ENCODE data around the gene CHD9. TPM values are rescaled to one million over a fixed set of nuclear protein-coding genes. Genes with fewer than 3 reads are reported as not detected.
"Not testable (repeated sequence)": the region's sequence is repeated elsewhere in the genome, so short reads cannot be mapped to it uniquely, and the experiment has no call there.

The CHD9 gene
- polyA plus RNA-seq, 1 donor from 2014 or later, result 72.3 TPM

DNA sequence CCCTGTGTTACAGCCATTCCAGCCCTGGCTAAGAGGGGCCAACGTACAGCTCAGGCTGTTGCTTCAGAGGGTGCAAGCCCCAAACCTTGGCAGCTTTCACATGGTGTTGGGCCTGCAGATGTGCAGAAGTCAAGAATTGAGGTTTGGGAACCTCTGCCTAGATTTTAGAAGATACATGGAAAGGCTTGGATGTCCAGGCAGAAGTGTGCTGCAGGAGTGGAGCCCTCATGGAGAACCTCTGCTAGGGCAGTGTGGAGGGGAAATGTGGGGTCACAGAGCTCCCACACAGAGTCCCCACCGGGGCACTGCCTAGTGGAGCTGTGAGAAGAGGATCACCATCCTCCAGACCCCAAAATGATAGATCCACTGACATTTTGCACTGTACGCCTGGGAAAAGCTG is 130.9 kb downstream of the CHD9 start:
- H3K4me3 Mint-ChIP-seq, H3K27me3 Mint-ChIP-seq, H3K4me1 Mint-ChIP-seq, H3K27ac Mint-ChIP-seq: not testable (repeated sequence)
- Mint-ChIP-seq H3K9me3 (peaks cover 0 to 18% (median 16%) of the 10 kb centered on the region in 3 donors), H3K36me3 (peaks cover 35% of the 10 kb centered on the region)

DNA sequence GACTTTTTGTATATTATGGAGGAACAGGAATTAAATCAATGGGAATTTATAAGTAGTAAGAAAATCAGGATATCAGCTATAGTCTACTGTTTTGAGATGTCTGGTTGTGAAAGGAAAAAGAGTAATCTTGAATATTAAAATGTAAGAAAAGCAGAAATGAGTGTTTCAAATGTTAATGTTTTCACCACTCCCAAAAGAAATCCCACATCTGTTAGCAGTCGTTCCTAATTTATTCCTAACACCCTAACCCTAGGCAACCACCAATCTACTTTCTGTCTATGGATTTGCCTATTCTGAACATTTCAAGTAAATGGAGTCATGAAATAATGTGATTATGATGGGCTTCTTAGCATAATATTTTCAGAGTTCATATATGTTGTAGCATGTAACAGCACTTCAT is 133.0 kb downstream of the CHD9 start:
- peaks cover 0 to 18% (median 16%) of the 10 kb centered on the region in 3 donors for H3K9me3 Mint-ChIP-seq
- no peak overlapping the region for H3K27ac Mint-ChIP-seq
- peaks cover 3 to 9% (median 7%) of the 10 kb centered on the region in 3 donors for H3K4me1 Mint-ChIP-seq
- H3K36me3 Mint-ChIP-seq, result peaks cover 33% of the 10 kb centered on the region
- H3K27me3 Mint-ChIP-seq, result no peaks in the 10 kb centered on the region
- no peak overlapping the region for H3K4me3 Mint-ChIP-seq

DNA sequence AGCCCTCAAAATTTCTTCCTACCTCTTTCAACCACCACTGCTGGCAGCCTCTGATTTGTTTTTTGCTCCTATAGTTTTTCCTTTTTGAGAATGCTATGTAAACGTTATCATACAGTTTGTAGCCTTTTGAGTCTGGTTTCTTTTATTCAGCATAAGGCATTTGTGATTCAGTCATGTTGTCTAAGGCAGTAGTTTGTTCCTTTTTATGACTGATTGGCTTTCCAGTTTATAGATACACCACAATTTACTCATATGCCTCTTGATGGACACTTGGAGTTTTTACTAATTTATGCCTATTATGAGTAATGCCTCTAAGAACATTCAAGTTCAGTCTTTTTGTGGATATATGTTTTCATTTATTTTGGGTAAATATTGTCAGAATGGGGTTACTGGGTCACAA is 136.6 kb downstream of the CHD9 start:
- Mint-ChIP-seq H3K27ac (no peak overlapping the region), H3K27me3 (no peaks in the 10 kb centered on the region), H3K9me3 (peaks cover 0 to 9% (median 8%) of the 10 kb centered on the region in 3 donors), H3K4me1 (peaks cover 7 to 13% (median 12%) of the 10 kb centered on the region in 3 donors), H3K36me3 (peaks cover 16% of the 10 kb centered on the region), H3K4me3 (no peak overlapping the region)

DNA sequence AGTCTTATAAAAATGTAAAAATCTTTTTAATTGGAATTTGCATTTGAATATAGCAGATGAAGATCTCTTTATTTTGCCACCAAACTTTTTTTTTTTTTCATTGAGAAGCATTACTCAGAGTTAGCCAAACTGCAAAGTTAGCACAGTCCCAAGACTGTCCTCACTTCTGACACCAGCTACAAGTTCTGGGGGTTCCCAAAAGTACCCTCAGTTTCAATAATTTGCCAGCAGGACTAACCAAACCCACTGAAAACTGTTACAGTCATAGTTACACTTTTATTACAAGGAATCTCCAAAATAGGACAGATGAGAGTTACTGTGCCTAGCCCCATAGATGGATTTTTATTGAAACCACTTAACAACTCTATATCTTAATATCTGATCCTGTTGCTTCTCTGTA is 144.1 kb downstream of the CHD9 start:
- Mint-ChIP-seq H3K27me3 (no peaks in the 10 kb centered on the region), H3K36me3 (peaks cover 16% of the 10 kb centered on the region), H3K9me3 (no peaks in the 10 kb centered on the region), H3K4me1 (peaks cover 7 to 23% (median 14%) of the 10 kb centered on the region in 3 donors), H3K4me3 (no peak overlapping the region), H3K27ac (no peak overlapping the region)

DNA sequence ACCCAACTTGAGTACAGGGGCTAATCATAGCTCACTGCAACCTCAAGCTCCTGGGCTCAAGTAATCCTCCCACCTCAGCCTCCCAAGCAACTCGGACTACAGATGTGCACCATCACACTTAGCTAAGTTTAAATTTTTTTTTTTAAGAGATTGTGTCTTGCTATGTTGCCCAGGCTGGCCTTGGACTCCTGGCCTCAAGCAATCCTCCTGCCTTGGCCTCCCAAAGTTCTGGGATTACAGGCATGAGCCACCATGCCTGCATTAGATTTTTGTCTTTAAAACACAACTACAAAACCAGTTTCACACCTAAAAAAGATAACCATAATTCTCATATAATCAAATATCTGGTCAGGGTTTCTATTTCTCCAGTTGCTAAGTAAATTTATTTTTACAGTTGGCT is 147.1 kb downstream of the CHD9 start:
- no peaks in the 10 kb centered on the region for H3K27me3 Mint-ChIP-seq
- no peak overlapping the region for H3K27ac Mint-ChIP-seq
- H3K36me3 Mint-ChIP-seq, result peaks cover 14% of the 10 kb centered on the region
- H3K9me3 Mint-ChIP-seq, result no peaks in the 10 kb centered on the region
- peaks cover 10 to 20% (median 11%) of the 10 kb centered on the region in 3 donors for H3K4me1 Mint-ChIP-seq
- H3K4me3 Mint-ChIP-seq, result peak overlapping the region in 1 of 4 donors; percentile 19

DNA sequence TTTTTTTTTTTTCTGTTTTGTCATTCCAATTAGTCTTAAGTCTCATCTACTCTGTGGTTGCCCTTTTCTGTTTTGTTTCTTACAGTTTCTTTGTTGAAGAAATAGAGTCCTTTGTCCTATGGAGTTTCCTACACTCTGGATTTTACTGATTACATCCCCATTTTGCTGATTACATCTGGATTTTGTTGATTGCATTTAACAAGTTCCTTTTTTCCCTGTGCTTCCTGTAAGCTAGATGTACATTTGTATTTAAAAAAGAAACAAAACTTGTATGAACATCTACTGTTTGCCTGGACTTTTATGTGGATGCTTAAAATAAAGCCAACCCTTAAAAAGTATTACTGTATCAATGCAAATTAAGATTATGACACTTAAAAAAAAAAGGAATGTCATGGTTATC is 147.6 kb downstream of the CHD9 start:
- Mint-ChIP-seq H3K9me3 (no peaks in the 10 kb centered on the region), H3K4me1 (peaks cover 9 to 18% (median 10%) of the 10 kb centered on the region in 3 donors), H3K27me3 (no peaks in the 10 kb centered on the region), H3K36me3 (peaks cover 13% of the 10 kb centered on the region), H3K27ac (no peak overlapping the region), H3K4me3 (peak overlapping the region in 1 of 4 donors; percentile 19)

DNA sequence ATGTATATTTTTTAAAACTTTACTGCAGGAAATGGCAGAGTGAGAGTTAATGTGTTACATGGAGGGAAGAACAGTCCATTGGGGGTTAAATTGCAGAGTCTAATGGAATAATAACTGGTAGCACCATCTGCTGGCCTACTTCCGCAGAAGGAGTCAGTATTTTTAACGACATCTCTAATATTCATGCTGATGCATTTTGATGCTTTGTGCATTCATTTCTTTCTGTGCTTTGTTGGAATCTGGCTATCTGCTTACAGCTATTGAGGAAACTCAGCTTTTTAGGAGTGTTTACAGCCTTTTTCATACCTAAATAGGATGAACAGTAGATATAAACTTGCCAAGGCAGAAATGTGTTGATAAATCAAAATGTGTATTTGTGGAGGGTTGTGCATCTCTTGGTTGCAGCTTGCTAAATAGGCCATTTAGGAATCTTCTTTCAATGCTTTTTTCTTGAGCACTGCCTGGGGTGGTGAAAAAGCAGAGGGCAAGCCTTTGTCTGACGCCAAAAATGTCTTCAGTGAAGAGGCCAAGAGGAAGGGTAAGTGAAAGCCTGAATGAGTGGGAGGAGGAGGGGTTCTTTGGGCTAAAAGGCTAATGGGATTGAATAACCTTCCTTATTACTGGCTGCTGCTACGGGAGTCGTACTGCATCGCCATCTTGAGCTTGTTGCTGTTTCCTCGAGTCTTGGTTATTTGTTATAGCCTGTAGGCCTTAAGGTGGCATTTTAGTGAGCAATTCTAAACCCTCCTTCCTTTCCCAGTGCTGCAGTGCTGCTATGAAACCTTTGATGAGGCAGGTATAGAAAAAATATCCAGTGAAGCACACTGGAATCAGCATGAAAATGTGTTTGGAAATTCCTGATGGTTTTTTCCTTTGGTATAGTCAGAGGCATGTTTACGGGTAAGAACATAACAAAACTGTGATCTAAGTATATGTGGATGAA is 153.3 kb downstream of the CHD9 start:
- H3K4me1 Mint-ChIP-seq, result peaks cover 23 to 28% (median 27%) of the 10 kb centered on the region in 3 donors
- no peaks in the 10 kb centered on the region for H3K9me3 Mint-ChIP-seq
- H3K36me3 Mint-ChIP-seq, result peaks cover 6% of the 10 kb centered on the region
- peak overlapping the region; percentile 67 to 87 (median 81) for H3K4me3 Mint-ChIP-seq
- no peaks in the 10 kb centered on the region for H3K27me3 Mint-ChIP-seq
- H3K27ac Mint-ChIP-seq, result peak overlapping the region; percentile 73 to 87 (median 84)

DNA sequence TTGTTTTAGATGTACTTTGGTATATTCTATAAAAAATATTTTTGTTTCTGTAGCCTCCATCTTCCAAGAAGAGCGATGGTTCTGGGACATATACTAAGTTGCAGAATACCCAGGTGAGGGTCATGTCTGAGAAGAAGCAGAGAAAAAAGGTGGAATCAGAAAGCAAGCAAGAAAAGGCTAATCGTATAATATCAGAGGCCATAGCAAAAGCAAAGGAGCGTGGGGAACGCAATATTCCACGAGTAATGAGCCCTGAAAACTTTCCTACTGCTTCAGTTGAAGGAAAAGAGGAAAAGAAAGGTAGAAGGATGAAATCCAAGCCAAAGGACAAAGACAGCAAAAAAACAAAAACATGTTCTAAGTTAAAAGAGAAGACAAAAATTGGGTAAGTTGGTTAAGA is 154.6 kb downstream of the CHD9 start:
- peak overlapping the region in 1 of 3 donors; percentile 27 for H3K27ac Mint-ChIP-seq
- H3K9me3 Mint-ChIP-seq, result no peaks in the 10 kb centered on the region
- H3K4me3 Mint-ChIP-seq, result peak overlapping the region in 1 of 4 donors; percentile 42
- H3K27me3 Mint-ChIP-seq, result no peaks in the 10 kb centered on the region
- peaks cover 2% of the 10 kb centered on the region for H3K36me3 Mint-ChIP-seq
- peaks cover 25 to 30% (median 26%) of the 10 kb centered on the region in 3 donors for H3K4me1 Mint-ChIP-seq

DNA sequence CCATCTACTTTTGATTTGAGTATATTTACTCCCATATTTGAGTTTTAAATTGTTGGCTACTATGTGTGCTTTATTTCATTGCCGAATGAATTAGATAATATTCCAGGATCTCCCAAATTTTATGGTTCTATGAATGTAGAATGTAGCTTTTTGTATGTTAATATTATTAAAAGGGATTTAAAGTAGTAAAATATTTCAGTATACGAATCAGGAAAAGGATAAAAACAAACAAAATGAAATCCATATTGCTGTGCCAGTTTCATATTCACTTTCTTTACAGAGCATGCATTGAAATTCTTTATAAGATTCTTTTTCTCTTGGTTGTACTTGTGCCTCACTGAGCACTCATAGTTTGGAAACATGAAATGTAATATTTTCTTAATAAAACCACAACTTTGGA is 155.1 kb downstream of the CHD9 start:
- Mint-ChIP-seq H3K4me1 (peaks cover 25 to 30% (median 26%) of the 10 kb centered on the region in 3 donors), H3K9me3 (no peaks in the 10 kb centered on the region), H3K36me3 (peaks cover 2% of the 10 kb centered on the region), H3K4me3 (peak overlapping the region in 1 of 4 donors; percentile 42), H3K27me3 (no peaks in the 10 kb centered on the region), H3K27ac (no peak overlapping the region)

DNA sequence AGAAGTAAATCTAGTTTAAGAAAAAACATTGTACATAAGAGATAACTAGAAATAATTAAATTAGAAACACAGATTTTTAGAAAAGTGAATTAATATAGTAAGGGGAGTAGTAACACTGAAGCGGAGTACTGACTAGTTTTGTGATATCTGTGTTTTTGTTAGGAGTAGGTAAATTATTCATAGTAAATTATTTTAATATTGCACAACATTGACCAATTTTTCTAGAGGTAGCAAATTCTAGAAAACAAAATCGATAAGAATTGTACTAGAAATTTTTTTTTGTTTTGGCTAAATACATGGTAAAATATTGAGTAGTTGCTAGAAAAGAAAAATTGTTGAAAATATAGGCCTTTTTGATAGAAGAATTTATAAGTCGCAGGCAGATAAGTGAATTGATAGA is 156.5 kb downstream of the CHD9 start:
- no peak overlapping the region for H3K4me3 Mint-ChIP-seq
- H3K27ac Mint-ChIP-seq, result no peak overlapping the region
- peaks cover 2% of the 10 kb centered on the region for H3K36me3 Mint-ChIP-seq
- no peaks in the 10 kb centered on the region for H3K27me3 Mint-ChIP-seq
- no peaks in the 10 kb centered on the region for H3K9me3 Mint-ChIP-seq
- H3K4me1 Mint-ChIP-seq, result peaks cover 29 to 31% (median 31%) of the 10 kb centered on the region in 3 donors

DNA sequence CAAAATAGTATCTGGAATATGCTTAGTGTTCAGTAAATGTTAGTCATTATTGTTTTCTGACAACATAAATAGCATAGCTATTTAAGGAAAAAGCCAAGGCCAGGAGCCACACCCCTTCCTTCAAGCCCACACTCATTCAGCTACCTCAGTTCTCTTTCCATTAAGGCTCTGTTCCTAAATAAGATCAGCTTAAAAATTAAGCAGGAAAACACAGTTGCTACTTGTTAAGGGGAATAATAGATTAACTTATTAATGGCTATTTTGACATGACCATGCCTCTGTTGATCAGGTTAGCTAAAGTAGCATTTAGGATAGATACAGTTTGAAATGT is 158.1 kb downstream of the CHD9 start:
- H3K27me3 Mint-ChIP-seq, result no peaks in the 10 kb centered on the region
- no peaks in the 10 kb centered on the region for H3K9me3 Mint-ChIP-seq
- H3K4me1 Mint-ChIP-seq, result peaks cover 25 to 35% (median 31%) of the 10 kb centered on the region in 3 donors
- no peak overlapping the region for H3K27ac Mint-ChIP-seq
- peak overlapping the region in 1 of 4 donors; percentile 29 for H3K4me3 Mint-ChIP-seq
- H3K36me3 Mint-ChIP-seq, result peaks cover 2% of the 10 kb centered on the region

DNA sequence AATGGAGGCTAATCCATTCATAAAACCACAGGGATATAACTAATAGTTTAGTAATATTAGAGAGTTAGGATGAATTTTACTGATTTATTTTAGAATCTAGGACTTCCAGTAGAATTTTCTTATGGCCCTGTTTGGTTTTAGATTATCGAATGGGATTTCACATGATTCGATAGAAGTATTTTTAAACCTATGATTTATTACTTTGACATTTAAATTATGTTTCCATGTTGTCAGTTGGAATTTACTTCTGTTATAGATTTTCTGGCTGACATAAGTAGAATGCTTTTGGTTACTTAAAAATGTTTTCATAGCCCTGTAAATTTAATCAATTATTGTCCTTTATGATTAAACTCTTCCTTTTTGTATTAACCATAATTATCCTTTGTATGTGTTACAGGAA is 158.8 kb downstream of the CHD9 start:
- Mint-ChIP-seq H3K27me3 (no peaks in the 10 kb centered on the region), H3K9me3 (no peaks in the 10 kb centered on the region), H3K27ac (no peak overlapping the region), H3K36me3 (peaks cover 2% of the 10 kb centered on the region), H3K4me1 (peaks cover 19 to 28% (median 24%) of the 10 kb centered on the region in 3 donors), H3K4me3 (no peak overlapping the region)

DNA sequence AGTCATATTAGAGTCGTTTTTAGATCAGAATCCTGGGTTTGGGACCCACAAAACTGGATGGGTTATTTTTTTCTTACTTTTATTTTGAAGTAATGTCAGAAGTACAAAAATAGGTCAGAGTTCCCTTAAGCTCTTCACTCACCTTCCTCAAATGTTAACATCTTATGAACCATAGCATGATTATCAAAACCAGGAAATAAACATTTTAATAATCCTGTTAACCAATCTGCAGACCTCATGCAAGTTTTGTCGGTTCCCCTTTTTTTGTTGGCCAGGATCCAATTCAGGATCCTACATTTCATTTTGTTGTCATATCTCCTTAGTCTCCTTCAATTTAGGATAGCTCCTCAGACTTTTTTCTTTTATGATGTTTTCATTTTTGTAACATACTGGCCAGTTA is 162.0 kb downstream of the CHD9 start:
- Mint-ChIP-seq H3K9me3 (no peaks in the 10 kb centered on the region), H3K27ac (no peak overlapping the region), H3K4me1 (peaks cover 14 to 22% (median 19%) of the 10 kb centered on the region in 3 donors), H3K36me3 (no peaks in the 10 kb centered on the region), H3K27me3 (no peaks in the 10 kb centered on the region), H3K4me3 (peak overlapping the region in 1 of 4 donors; percentile 23)

DNA sequence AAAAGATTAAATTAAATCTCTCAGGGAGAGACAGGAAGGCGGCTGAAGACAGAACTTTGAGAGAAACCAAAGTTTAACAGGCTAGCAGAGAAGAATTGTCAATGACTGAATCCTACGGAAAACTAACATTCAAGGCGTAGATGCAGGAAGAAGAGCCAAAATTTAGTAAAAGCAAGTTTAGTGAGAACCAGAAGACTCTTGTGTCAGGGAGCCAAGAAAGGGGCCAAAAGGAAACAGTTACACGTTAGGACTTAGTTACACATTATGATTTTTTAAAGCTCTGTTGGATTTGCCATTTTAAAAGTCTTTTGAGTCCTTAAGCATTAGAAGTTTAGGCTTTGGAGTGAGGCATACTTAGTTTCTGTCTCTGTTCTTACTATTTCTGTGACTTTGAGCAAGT is 164.6 kb downstream of the CHD9 start:
- H3K36me3 Mint-ChIP-seq, result no peaks in the 10 kb centered on the region
- no peak overlapping the region for H3K4me3 Mint-ChIP-seq
- H3K27me3 Mint-ChIP-seq, result no peaks in the 10 kb centered on the region
- peaks cover 8 to 12% (median 10%) of the 10 kb centered on the region in 3 donors for H3K4me1 Mint-ChIP-seq
- no peak overlapping the region for H3K27ac Mint-ChIP-seq
- no peaks in the 10 kb centered on the region for H3K9me3 Mint-ChIP-seq

DNA sequence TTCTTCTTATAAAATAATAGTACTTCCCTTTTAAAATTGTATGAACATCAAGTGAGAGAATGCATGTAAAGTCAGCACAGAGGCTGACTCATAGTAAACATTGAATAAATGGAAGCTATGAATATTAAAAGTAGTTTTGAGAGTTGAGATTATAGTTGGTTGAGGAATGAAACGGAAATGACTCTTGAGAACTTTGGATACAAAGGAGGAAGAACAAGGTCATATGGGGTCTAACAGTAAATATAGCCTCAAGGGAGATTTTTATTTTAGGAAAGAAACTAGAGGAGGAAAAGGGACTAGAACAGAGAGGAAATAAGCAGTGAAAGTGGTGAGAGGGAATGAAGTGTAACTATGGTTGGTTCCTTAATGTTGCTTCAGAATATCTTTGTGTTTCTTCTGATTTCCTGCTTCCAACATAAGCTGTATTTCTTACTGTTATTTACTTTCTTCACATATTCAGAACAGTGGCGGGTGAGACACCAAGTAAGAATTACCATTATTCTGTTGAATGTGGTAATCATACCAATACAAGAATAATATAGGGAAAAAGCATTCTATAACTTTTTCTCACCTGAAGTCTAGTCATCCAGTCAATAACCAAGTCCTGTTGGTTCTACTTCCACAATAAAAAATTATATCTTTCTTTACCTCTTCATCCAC is 165.1 kb downstream of the CHD9 start:
- Mint-ChIP-seq H3K27ac (no peak overlapping the region), H3K9me3 (no peaks in the 10 kb centered on the region), H3K4me3 (no peak overlapping the region), H3K27me3 (no peaks in the 10 kb centered on the region), H3K4me1 (peaks cover 8 to 12% (median 10%) of the 10 kb centered on the region in 3 donors), H3K36me3 (no peaks in the 10 kb centered on the region)
